HepG2 (cell line): ENCODE measurements around the gene DMBT1. TPM values are rescaled to one million over a fixed set of nuclear protein-coding genes. Genes with fewer than 3 reads are reported as not detected.

Experiments used
- ATAC-seq: fragments of 200-7000 bp; cut with Tn5 transposase; 3 replicates; pipeline ENCODE4 v1.9.1; 2020; ENCODE audit warnings: mild to moderate bottlenecking, moderate library complexity
- BruUV-seq: library from RNA; stranded (reverse); fragments of 400-500 nt; replicated peaks from 2 replicates; lab custom pipeline; 2021; lab: Mats Ljungman, UMichigan
- CTCF ChIA-PET: fragments of 300-600 bp; formaldehyde crosslinking; extraction: SDS; loops from one replicate; lab custom pipeline; 2021; ENCODE audit warnings: low total read pairs, inconsistent platforms, low intra/inter-chr PET ratio; lab: Yijun Ruan, JAX
- POLR2A ChIA-PET: fragments of 350-600 bp; sonication (Branson Sonifier 250); formaldehyde crosslinking; loops from one replicate; lab custom pipeline; 2020; ENCODE audit warnings: antibody characterized with exemption, inconsistent platforms; lab: Yijun Ruan, JAX
- DNase-seq: peaks from one replicate; pipeline ENCODE4 v3.0.0-alpha.2; 2015; ENCODE audit warnings: low spot score
- FAIRE-seq: peaks from 3 replicates; lab custom pipeline; 2011; peaks lifted over from hg19 to GRCh38; lab: Jason Lieb, UNC
- H2AFZ ChIP-seq: one replicate; pipeline ENCODE4 v1.6.1; 2011; ENCODE audit warnings: low read length, inconsistent platforms
- H3K27ac ChIP-seq: fragments of 300-600 bp; 3 replicates; pipeline ENCODE4 v1.8.0; 2011; ENCODE audit warnings: mixed run types, mild to moderate bottlenecking, mixed read lengths, low read length, inconsistent platforms; ENCODE audit not compliant: insufficient read depth; ENCODE audit errors: extremely low read length
- H3K27me3 ChIP-seq, 2 experiments: fragments of 200-600 bp in 1 of 2; 2 replicates in 1 of 2; 3 replicates in 1 of 2; pipeline versions ENCODE4 v1.6.0 to v1.8.0; 2011; ENCODE audit warnings: low read length in 2 of 2, mild to moderate bottlenecking in 2 of 2, moderate library complexity in 2 of 2, inconsistent platforms in 1 of 2; ENCODE audit not compliant: insufficient read depth in 2 of 2, control insufficient read depth in 1 of 2
- H3K36me3 ChIP-seq, 2 experiments: fragments of 200-600 bp in 1 of 2; replicated peaks in 1 of 2; 2 replicates in 1 of 2; 3 replicates in 1 of 2; pipeline versions ENCODE4 v1.5.1 to v1.8.0; 2011; ENCODE audit warnings: low read length in 2 of 2, inconsistent platforms in 1 of 2; ENCODE audit not compliant: insufficient read depth in 2 of 2, control insufficient read depth in 1 of 2
- H3K4me1 ChIP-seq: 2 replicates; pipeline ENCODE4 v1.5.1; 2012; ENCODE audit warnings: low read length, inconsistent platforms; ENCODE audit not compliant: insufficient read depth
- H3K4me2 ChIP-seq: 2 replicates; pipeline ENCODE4 v1.6.0; 2011; ENCODE audit warnings: low read depth, low read length, inconsistent platforms
- H3K4me3 ChIP-seq, 3 experiments: fragments of 200-600 bp in 1 of 3; sonication (generic), shearing (Covaris generic) in 1 of 3; replicated peaks in 1 of 3; 2 replicates each; pipeline ENCODE4 v1.5.1; 2011 to 2016; ENCODE audit warnings: low read length in 3 of 3, inconsistent platforms in 2 of 3, low read depth in 2 of 3, mild to moderate bottlenecking in 2 of 3, control low read depth in 1 of 3, mixed read lengths in 1 of 3; ENCODE audit not compliant: insufficient read depth in 1 of 3
- H3K79me2 ChIP-seq: one replicate; pipeline ENCODE4 v1.6.1; 2011; ENCODE audit warnings: low read length, inconsistent platforms; ENCODE audit not compliant: insufficient read depth
- H3K9ac ChIP-seq: 2 replicates; pipeline ENCODE4 v1.6.0; 2011; ENCODE audit warnings: mild to moderate bottlenecking, low read depth, low read length, inconsistent platforms; ENCODE audit not compliant: insufficient read depth
- H3K9me3 ChIP-seq: 2 replicates; pipeline ENCODE4 v1.5.1; 2012; ENCODE audit warnings: mild to moderate bottlenecking, low read length
- H4K20me1 ChIP-seq: 2 replicates; pipeline ENCODE4 v1.6.0; 2011; ENCODE audit warnings: inconsistent platforms, mild to moderate bottlenecking, low read length, moderate library complexity; ENCODE audit not compliant: insufficient read depth
- ATF7 ChIP-seq, 2 experiments: fragments of 450-650 bp in 1 of 2; sonication (generic) in 1 of 2; formaldehyde crosslinking in 1 of 2; IDR thresholded peaks; 2 replicates each; pipeline versions ENCODE4 v1.4.0 to v1.6.1; 2016 to 2020; ENCODE audit warnings: antibody characterized with exemption in 1 of 2, mild to moderate bottlenecking in 1 of 2, missing genetic modification reagents in 1 of 2
- CREB1 ChIP-seq, 2 experiments: fragments of 450-650 bp in 1 of 2; IDR thresholded peaks; 2 replicates each; pipeline ENCODE4 v1.6.1; 2016 to 2017; ENCODE audit warnings: control low read depth in 1 of 2, mild to moderate bottlenecking in 1 of 2, missing compliant biosample characterization in 1 of 2, missing genetic modification characterization in 1 of 2
- MATR3 ChIP-seq: sonication (generic); formaldehyde crosslinking; IDR thresholded peaks from 2 replicates; pipeline ENCODE4 v1.4.0; 2020; ENCODE audit warnings: missing genetic modification reagents
- ZNF543 ChIP-seq: sonication (generic); formaldehyde crosslinking; IDR thresholded peaks from 2 replicates; pipeline ENCODE4 v1.4.0; 2020; ENCODE audit warnings: mild to moderate bottlenecking, missing genetic modification reagents
- ZNF709 ChIP-seq: sonication (generic); formaldehyde crosslinking; IDR thresholded peaks from 2 replicates; pipeline ENCODE4 v1.5.0; 2020; ENCODE audit warnings: mild to moderate bottlenecking, missing genetic modification reagents
- WGBS: methylation state at CpG from one replicate; pipeline ENCODE4 v1.1.6; 2017; ENCODE audit warnings: low lambda C conversion rate; 5-methylcytosine and 5-hydroxymethylcytosine counted together
- in situ Hi-C: cut with HindIII; loops from 2 replicates; pipeline ENCODE4 v1.10.0; 2017; ENCODE audit warnings: low pct_unique_long_range_greater_than_20kb; ENCODE audit not compliant: extremely low pct_ligation_motif_present
- intact Hi-C: fragments of 100-400 bp; cut with micrococcal nuclease; formaldehyde crosslinking; loops from one replicate; pipeline ENCODE4 v1.10.0; 2022; ENCODE audit not compliant: unreplicated experiment
- polyA plus RNA-seq, 8 experiments: library from polyadenylated mRNA; depleted of rRNA in 3 of 8; stranded (reverse) in 7 of 8; unstranded in 1 of 8; fragments of >200 nt; fragmentation: Illumina TruSeq in 4 of 8; extraction: Trizol in 4 of 8; gene quantifications; 2 replicates each; pipeline versions ENCODE4 v1.2.1 to v1.2.3, GENCODE V29; 2011 to 2016; ENCODE audit warnings: low read depth in 4 of 8, missing spikeins in 1 of 8, mixed read lengths in 1 of 8; ENCODE audit not compliant: insufficient read depth in 1 of 8
- total RNA-seq, 5 experiments: library from RNA; depleted of rRNA; stranded (reverse); fragments of >200 nt; fragmentation: Illumina TruSeq; extraction: Trizol; gene quantifications; 2 replicates each; pipeline ENCODE4 v1.2.3, GENCODE V29; 2016; ENCODE audit warnings: low read depth in 1 of 5
- TF ChIP-seq, protein P1 (sequence below): sonication (generic); formaldehyde crosslinking; IDR thresholded peaks from 2 replicates; pipeline ENCODE4 v1.4.0; 2020; ENCODE audit warnings: mild to moderate bottlenecking, missing genetic modification reagents

The DMBT1 gene
- total and polyA plus RNA-seq, 2 of the 13 experiments (the other 11 are each of a cell fraction or from before 2014, with no cell fraction given) = not detected

DNA sequence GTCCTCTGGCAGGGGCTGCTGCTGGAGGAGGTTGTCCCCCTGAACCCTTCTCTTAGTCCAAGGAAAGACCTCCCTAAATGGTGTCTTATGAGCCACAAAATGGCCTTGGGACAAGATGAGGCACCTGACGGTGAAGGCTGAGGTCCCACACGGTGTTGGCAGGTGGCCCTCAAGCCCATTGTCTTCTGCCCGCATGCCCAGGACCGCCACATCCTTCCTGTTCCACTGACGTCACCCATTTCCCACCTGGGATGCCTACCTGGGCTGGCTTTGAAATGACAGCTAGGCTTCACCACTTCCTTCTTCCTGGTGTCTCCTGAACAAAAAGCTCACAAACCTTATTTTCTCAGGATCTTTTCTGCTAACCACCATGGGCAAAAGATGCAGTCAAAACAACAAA is 2.1 kb upstream of the DMBT1 start:
- Histone ChIP-seq H3K27ac (no peak overlapping the region), H3K79me2 (no peaks in the 10 kb centered on the region), H3K4me2 (no peak overlapping the region), H4K20me1 (no peaks in the 10 kb centered on the region), H3K9me3 (no peaks in the 10 kb centered on the region), H3K4me1 (no peaks in the 10 kb centered on the region), H3K27me3 (peaks cover 0 to 9% of the 10 kb centered on the region in 2 experiments; a peak in 2 of 5 replicates), H3K4me3 (no peak overlapping the region), H2AFZ (no peak overlapping the region), H3K36me3 (no peaks in the 10 kb centered on the region), H3K9ac (no peak overlapping the region)
- in situ Hi-C loops = no loop called here
- no peak for FAIRE-seq
- POLR2A ChIA-PET = no interaction called here
- no TSS peak for BruUV-seq
- CTCF ChIA-PET = no interaction called here
- no peak for ATAC-seq
- no peak for DNase-seq
- 58% methylated on average over 3 of the region's 5 CpGs for WGBS
- TF ChIP-seq MATR3 (CRISPR knock-in tag) = no peak
- TF ChIP-seq, protein P1, sequence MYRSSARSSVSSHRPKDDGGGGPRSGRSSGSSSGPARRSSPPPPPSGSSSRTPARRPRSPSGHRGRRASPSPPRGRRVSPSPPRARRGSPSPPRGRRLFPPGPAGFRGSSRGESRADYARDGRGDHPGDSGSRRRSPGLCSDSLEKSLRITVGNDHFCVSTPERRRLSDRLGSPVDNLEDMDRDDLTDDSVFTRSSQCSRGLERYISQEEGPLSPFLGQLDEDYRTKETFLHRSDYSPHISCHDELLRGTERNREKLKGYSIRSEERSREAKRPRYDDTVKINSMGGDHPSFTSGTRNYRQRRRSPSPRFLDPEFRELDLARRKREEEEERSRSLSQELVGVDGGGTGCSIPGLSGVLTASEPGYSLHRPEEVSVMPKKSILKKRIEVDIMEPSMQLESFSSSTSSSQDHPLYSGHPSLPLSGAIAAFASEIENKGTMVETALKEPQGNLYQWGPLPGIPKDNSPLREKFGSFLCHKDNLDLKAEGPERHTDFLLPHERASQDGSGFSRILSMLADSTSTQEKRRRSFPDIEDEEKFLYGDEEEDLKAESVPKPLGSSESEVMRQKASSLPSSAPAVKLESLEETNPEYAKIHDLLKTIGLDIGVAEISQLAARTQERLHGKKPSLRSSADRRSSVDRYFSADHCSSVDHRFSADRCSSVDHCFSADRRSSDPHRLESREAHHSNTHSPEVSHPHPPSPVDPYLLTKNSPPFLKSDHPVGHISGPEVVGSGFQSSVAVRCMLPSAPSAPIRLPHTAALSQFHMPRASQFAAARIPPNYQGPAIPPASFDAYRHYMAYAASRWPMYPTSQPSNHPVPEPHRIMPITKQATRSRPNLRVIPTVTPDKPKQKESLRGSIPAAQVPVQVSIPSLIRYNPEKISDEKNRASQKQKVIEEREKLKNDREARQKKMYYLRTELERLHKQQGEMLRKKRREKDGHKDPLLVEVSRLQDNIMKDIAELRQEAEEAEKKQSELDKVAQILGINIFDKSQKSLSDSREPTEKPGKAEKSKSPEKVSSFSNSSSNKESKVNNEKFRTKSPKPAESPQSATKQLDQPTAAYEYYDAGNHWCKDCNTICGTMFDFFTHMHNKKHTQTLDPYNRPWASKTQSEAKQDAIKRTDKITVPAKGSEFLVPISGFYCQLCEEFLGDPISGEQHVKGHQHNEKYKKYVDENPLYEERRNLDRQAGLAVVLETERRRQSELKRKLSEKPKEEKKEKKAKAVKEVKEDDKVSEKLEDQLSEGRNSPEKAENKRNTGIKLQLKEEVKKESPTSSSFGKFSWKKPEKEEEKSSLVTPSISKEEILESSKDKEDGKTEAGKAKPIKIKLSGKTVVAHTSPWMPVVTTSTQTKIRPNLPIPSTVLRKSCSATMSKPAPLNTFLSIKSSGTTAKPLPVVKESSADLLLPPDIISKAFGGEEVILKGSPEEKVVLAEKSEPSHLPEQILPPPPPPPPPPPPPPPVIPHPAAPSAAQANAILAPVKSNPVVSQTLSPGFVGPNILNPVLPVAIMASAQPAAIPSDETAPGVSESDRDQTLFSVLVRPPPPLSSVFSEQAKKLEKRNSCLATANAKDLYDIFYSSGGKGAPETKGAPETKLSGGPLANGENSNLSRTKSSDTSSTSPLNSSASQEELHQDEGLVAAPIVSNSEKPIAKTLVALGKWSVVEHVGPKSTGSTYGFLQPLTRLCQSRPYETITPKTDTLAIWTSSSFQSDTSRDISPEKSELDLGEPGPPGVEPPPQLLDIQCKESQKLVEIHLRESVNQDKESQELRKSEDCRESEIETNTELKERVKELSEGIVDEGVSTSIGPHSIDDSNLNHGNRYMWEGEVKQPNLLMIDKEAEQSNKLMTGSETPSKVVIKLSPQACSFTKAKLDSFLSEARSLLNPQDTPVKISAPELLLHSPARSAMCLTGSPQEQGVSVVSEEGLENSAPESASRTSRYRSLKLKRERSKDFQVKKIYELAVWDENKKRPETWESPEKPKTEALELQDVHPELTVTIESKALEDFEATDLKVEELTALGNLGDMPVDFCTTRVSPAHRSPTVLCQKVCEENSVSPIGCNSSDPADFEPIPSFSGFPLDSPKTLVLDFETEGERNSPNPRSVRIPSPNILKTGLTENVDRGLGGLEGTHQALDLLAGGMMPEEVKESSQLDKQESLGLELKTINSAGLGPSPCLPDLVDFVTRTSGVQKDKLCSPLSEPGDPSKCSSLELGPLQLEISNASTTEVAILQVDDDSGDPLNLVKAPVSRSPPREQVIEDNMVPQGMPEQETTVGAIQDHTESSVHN (CRISPR knock-in tag) = no peak
- no peak for TF ChIP-seq ZNF543 (CRISPR knock-in tag)
- no peak for TF ChIP-seq ZNF709 (CRISPR knock-in tag)
- peak; percentile 83 for TF ChIP-seq CREB1 (IDR thresholded peaks at IDR 0.05)
- no peak for TF ChIP-seq CREB1 (CRISPR knock-in tag; IDR thresholded peaks at IDR 0.05)
- TF ChIP-seq ATF7 (IDR thresholded peaks at IDR 0.05) = peak; percentile 76
- TF ChIP-seq ATF7 (CRISPR knock-in tag; IDR thresholded peaks at IDR 0.05) = no peak
- intact Hi-C loops = no loop called here
